GM12801 (cell line): ENCODE data around the gene CEP192.

Experiments used
- CTCF ChIP-seq: IDR thresholded peaks from one replicate; pipeline ENCODE4 v1.5.1; 2011; ENCODE audit warnings: control low read depth; ENCODE audit not compliant: insufficient read length; ENCODE audit errors: extremely low read depth

Gene CEP192

GRCh38 chr18:12993439-12993838, 2.3 kb downstream of the CEP192 start:
- no peak for TF ChIP-seq CTCF

DNA sequence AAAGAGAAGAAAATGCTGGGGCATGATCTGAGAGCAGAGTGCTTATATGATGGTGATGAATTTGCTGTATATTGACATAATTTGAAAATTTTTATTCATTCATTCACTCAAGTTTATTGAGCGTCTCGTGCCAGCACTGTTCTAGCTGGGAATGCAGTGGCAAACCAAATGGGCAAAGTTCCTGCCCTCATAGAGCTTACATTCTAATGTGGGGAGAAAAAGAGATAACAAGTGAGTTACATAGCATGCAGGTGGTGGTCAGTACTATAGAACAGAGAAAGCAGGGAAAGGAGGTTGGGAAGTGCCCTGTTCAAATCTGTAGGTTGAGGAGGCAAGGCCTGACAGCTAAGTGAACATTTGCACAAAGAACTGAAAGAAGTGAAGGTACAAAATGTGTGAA, 4.3 kb downstream of the CEP192 start:
- TF ChIP-seq CTCF, result no peak

DNA sequence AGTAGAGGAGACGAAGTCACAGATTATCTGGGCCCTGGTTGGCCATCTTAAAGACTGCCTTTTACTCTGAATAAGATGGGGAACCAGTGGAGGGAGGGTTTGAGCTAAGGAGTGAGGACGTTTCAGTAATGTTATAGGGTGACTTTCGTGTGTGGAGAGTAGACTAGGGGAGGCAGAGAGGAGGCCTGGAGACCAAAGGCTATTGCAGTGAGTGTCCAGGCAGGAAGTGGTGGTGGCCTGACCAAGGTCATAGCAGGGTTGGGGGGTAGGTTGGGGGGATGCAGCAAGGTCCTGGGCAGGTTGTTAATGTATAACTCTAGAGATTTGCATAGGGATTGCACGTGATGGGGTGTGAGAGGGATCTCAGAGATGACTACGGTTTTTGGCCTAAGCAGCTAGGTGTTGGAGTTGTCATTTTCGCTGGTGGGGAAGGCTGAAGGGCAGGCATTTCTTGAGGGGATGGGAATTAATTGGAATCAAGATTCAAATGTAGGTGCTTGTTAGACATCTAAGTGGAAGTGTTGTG, 4.9 kb downstream of the CEP192 start:
- no peak for TF ChIP-seq CTCF

- TF ChIP-seq CTCF, result no peak
Measured at GRCh38 chr18:12996661-12997292, 5.6 kb downstream of the CEP192 start.

DNA sequence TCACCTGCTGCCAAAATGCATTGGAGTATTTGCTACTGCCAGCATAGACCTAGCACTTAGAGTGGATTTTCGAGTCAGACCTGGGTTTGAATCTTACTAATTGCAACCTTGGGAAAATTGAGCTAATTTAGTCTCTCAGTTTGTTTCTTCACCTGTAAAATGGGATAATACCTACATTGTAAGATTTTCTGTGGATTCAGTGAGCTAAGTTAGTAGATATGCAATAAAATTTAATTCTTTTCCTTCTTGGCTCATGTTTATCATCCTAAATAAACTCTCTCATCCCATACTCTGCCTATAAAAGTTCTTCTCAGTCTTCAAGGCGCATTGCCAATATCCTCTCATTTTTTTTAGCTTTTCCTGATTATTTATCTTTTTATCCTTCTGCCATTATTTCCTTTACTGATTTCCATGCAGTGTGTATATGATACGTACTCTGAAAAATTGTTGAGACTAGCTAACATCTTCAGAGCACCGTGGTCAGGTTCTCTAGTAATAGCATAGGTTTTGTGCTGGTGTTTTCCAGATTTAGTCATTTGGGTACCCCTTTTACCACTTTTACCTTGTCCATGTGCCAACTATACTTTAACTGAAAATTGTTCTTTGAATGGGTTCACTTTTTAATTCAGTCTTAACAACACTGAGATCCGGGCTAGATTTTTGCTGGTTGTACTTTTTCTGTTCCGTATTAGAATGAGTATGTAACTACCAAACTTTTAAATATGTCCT, 7.3 kb downstream of the CEP192 start:
- TF ChIP-seq CTCF, result no peak

- no peak for TF ChIP-seq CTCF
Measured at GRCh38 chr18:13003466-13003896, 12.3 kb downstream of the CEP192 start.

DNA sequence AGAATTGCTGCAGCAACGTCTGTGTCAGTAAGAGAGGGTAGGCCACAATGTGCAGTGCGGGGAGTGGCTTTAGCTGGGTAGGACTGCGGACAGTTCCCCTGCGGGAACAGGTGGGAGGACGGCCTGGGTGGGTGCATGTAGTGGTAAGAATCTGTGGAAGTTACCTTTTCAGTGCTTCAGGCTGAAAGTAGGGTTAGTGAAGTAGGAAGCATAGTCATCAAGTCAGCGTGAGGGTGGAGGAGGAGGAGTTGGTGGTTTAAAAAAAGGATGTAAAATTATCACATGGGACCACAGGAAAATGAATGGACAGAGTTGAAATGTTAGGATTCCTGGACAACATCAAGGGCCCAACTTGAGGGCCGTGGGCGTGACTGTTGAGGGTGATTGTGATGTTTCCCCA, 13.2 kb downstream of the CEP192 start:
- no peak for TF ChIP-seq CTCF
